HG02973 (cell line): ENCODE data around the gene SLC39A11.

Experiments used
- ATAC-seq: cut with Tn5 transposase; IDR thresholded peaks from one replicate; pipeline ENCODE4 v1.9.1; 2021; ENCODE audit warnings: moderate library complexity; ENCODE audit not compliant: unreplicated experiment

Gene SLC39A11

GRCh38 chr17:72884066-72884465 lies 208.4 kb downstream of the SLC39A11 start:
- no peak for ATAC-seq

GRCh38 chr17:72883351-72883750 lies 209.1 kb downstream of the SLC39A11 start:
- no peak for ATAC-seq

DNA sequence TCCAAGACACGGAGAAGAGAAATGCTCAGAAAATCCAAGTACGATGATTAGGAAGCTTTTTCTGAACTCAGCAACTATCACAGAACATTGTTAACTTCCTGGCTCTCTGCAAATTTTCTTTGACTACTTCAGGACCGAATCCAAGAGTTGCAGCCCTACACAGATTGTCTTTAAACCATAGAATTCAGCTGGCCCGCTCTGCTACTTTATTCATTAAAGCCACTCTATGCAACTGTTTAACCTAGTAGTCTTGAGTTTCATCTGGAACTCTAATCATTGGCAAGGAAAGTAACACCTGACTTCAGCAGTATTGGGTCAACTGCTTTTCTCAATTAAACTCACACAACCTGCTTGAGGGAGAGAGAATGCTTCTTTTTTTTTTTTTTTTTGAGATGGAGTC lies 210.1 kb downstream of the SLC39A11 start:
- no peak for ATAC-seq

GRCh38 chr17:72879877-72880276 lies 212.6 kb downstream of the SLC39A11 start:
- ATAC-seq = no peak

DNA sequence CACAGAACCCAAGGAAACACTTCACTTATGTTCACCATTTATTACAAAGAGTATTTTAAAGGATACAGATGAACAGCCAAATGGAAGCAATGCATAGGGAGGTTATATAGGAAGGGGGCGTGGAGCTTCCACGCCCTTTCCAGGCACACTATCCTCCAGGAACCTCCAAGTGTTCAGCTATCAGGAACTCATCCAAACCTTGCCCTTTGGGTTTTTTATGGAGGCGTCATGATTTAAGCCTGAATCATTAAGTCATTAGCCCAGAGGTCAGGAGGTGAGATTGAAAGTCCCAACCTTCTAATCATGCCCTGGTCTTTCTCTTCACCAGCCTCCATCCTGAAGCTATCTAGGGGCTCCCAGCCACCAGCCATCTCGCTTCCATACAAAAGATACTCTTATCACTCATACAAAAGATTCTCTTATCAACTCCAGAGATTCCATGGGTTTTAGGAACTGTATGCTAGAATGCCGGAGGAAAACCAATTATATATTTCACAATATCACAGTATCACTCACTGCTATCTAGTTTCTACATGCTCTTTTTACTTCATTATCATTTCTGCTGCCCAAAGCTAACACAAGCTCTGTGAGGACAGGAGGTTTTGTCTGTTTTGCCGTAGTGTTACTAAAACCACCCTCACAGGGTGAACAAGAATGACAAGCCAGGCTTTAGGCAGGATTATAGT lies 213.4 kb downstream of the SLC39A11 start:
- ATAC-seq = no peak

DNA sequence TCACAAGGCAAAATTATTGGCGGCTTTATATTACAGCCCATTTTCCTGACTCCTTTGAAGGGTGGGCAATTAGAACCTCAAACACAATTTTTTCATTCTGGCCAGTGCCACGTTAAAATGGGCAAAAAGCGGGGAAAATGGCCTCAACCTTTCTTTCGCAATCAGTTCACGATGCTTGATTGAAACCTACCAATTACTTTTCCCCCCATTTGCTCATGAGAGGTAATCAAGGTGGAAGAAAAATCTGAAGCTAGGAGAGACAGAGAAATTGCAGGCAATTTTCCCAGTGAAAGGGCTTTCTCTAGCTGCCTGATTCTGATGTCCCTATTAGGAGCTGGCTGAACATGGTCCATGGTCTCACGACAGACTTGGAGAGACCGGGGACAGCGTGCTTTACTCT lies 215.1 kb downstream of the SLC39A11 start:
- no peak for ATAC-seq

GRCh38 chr17:72876413-72876812 lies 216.1 kb downstream of the SLC39A11 start:
- no peak for ATAC-seq

GRCh38 chr17:72875361-72875760 lies 217.1 kb downstream of the SLC39A11 start:
- no peak for ATAC-seq

DNA sequence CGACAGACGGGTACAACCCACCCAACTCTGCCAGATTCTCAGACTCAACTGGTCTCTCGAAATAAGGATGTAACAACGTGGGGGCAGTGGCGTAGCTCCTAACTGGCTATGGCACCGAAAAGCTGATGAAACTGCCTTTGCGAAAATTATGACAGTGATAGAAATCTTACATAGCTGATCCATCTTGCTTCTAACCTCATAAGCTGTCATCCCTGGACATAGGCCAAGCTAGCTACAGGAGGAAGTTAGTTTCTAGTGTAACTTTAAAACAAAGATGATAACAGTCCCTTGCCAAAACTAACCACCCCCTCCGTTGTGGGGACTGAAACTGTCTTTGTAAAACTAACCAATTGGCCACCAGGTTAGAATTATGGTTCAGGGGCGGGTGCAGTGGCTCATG lies 220.1 kb downstream of the SLC39A11 start:
- no peak for ATAC-seq

- ATAC-seq = no peak
These were observed 222.0 kb downstream of the SLC39A11 start for GRCh38 chr17:72870367-72870985.

DNA sequence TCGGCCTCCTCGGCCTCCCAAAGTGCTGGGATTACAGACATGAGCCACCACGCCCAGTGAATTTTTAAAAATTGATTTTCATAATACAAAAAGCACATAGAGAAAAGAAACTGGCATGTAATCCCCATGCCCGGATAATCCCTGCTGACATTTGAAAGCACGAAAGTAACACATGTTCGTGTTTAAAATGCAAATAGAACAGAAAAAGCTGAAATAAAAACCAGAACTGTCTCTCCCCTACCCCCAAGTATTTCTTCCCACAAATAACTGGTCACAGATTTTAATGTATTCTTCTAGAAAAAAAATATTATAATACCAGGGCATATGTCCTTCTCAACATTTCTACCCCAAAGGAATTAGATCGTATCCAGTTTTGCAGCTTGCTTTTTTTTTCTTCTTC lies 222.9 kb downstream of the SLC39A11 start:
- ATAC-seq = no peak

- ATAC-seq = no peak
These were observed 226.5 kb downstream of the SLC39A11 start for GRCh38 chr17:72865954-72866353.

DNA sequence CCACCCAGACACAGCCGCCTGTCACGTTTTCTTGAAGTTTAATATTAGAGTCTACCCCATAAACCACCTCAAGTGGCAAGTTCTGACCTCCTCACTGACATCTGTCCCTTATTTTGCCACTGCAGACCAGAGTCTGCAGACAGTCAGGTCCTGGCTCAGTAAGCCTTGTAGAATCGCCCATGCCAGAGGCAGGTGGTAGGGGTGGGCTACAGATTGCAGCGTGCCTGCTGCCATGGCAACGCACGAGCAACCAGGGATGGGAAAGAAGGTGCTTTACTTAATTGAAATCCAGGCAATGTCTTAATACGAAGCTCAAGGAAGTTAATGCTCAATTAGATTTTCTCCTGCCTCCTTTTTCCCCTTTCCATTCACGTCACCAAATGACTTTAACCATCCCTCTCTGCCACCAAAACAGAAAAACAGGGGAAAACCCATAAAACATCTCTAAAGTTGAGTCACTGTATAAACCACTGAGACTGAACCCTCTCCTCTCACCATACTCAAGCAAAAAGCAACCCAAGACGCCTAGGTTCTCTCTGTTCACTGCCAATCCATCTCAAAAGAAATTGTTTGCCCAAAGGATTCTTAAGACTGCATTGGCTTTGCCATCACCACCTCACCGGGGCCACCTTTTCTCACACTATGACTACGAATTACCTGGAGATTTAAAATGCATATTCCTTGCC lies 228.8 kb downstream of the SLC39A11 start:
- ATAC-seq = peak; percentile 73

DNA sequence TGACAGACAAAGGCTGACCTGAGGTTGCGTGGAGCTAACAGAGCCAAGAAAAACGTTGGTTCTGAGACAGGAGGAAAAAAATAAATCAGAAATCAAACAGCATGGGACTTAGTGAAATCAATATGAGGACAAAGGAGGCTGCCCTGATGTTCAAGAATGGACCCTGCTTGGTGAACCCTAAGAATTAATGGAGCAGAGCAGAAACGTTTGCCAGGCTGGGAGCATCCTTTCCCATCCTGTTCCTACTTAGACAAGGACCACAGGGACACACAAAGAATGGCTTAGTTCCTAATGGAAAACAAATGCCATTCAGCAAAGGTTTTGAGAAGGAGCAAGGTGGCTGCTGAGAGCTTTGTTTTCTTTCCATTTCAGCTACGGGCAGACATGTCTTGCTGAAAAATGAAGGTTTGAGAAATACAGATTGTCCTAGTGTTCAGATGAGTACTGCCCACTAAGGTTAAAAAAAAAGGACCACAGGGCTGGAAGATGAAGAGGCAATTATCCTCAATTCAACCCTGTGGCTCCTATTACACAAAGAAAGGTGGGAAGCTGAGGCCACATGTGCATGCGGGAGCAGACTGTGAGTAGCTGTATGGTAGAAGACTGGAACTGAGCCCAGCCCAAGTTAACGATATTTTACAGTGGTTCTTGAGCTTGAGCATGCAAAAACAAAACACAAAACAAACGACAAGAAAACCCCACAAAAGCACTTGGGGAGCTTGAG lies 230.1 kb downstream of the SLC39A11 start:
- ATAC-seq = no peak

DNA sequence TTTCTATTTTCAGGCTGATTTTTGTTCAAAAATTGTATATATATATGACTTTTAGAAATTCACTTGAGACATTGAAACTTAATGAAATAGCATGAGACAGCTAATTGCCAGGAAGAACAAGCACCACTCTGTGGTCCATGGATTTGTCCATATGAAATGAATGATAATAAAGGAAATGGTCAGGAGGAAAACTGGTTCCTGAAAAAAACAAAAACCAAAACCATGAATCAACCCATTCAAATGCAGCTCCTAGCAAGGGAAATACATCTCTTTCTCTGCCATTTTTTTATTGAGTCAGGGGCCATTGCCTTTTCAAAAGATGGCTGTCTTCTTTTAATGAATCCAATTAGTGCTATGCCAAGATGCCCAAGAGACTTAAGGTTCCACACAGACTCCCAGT lies 230.7 kb downstream of the SLC39A11 start:
- ATAC-seq = no peak

- ATAC-seq = no peak
These were observed 231.7 kb downstream of the SLC39A11 start for GRCh38 chr17:72860778-72861177.

- ATAC-seq = no peak
These were observed 233.5 kb downstream of the SLC39A11 start for GRCh38 chr17:72858826-72859495.

DNA sequence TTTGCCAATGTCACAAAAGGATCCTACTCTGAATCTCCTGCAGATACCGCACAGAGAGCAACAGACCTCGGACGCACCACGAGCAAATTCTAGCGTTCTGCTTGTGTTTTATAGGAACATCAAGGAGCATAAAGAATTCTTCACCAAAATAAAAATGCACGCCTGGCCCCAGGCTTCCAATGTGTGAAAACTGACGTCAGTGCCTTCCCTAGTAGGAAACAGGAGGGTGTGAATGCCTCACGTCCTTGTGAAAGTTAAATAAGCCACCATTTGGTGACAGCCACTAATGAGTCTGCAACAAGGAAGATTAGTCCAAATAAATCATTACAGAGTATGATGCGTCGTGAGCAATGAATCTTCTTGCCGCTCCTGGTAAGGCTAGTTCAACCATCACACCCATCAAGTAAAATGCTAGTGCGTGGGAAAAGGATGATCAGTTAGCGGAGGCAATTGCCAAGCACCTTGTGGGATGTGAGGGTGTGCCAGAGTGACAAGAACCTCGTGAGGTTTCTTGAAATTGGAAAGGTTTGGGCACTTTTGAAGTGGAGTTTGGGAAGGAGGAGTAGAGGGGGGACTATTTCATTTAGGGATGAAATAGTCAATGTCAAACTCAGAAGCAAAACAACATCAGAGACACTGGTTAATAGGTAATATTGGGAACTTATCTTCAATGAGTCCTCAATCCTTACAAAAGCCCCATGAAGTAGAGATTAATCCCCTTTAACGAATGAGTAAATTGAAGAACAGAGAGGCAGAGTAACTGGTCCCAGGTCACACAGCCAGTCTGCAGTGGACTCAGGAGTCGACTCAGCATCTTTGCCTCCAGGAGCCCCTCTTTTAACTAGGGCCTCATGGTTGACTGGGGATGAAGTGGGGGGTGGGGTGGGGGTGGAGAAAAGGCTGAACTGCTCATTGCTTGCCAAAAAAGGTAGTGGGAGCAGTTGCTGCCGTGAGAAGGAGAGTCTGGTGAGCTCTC lies 238.8 kb downstream of the SLC39A11 start:
- ATAC-seq = no peak

DNA sequence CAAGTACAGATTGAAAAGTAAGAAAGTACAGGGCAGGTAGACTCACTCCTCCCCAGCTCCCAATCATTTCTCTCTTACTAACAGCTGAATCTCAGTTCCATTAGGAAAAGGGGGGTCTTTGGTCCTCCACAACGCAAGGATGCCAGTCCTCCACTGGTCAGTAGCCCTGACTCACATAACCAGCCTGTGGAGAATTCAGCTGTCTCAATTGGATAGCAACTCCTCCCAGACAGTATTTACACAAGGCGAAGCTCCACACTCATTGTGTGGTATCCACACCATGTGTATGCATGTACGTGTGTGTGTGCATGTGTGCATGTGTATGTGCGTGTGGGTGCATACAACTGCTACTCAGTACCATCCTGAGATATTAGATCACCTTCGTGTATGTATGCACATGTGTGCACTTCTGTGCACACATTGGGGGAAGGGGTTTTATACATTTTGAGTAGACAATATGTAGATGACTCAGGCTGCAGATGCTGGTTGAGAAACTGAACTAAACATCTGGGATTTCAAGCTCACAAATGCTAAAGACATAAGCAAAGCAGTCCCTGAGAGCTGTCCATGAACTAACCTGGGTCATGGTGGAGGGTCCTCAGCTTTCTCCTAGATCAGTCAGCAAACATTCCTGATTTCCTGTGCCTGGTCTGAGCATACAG lies 240.1 kb downstream of the SLC39A11 start:
- ATAC-seq = no peak
